IMR-90 (cell line): ENCODE data around the gene LRRC26. TPM values are rescaled to one million over a fixed set of nuclear protein-coding genes. Genes with fewer than 3 reads are reported as not detected.

Experiments
- ATAC-seq: fragments of 200-7000 bp; cut with Tn5 transposase; 2 replicates; pipeline ENCODE4 v1.9.1; 2020; ENCODE audit warnings: low read depth, mild to moderate bottlenecking, moderate library complexity
- BruUV-seq: library from RNA; stranded (reverse); fragments of 400-500 nt; replicated peaks from 2 replicates; lab custom pipeline; 2021; lab: Mats Ljungman, UMichigan
- CTCF ChIA-PET: fragments of 300-600 bp; formaldehyde crosslinking; extraction: SDS; loops from one replicate; lab custom pipeline; 2021; ENCODE audit warnings: antibody characterized with exemption; lab: Yijun Ruan, JAX
- POLR2A ChIA-PET: fragments of 300-600 bp; sonication (Branson Sonifier 250); formaldehyde crosslinking; loops from one replicate; lab custom pipeline; 2022; ENCODE audit warnings: antibody characterized with exemption; ENCODE audit not compliant: unreplicated experiment; lab: Charles Lee
- DNase-seq: peaks from one replicate; pipeline ENCODE4 v3.0.0; 2013
- H2AFZ ChIP-seq: replicated peaks from 2 replicates; pipeline ENCODE3; 2013; ENCODE audit warnings: low read length, mild to moderate bottlenecking; ENCODE audit not compliant: poor library complexity
- H2AK5ac ChIP-seq: 2 replicates; pipeline ENCODE4 v1.6.1; 2013; ENCODE audit warnings: low read depth, low read length, inconsistent platforms
- H2AK9ac ChIP-seq: replicated peaks from 2 replicates; pipeline ENCODE3; 2013; ENCODE audit warnings: mild to moderate bottlenecking, low read depth, low read length, moderate library complexity; ENCODE audit not compliant: poor library complexity
- H2BK120ac ChIP-seq: 2 replicates; pipeline ENCODE4 v1.6.1; 2013; ENCODE audit warnings: low read depth, low read length, inconsistent platforms
- H2BK15ac ChIP-seq: 3 replicates; pipeline ENCODE4 v1.6.1; 2013; ENCODE audit warnings: low read depth, low read length, inconsistent platforms
- H2BK20ac ChIP-seq: 2 replicates; pipeline ENCODE4 v1.6.1; 2013; ENCODE audit warnings: low read depth, mild to moderate bottlenecking, inconsistent platforms, low read length, moderate library complexity
- H2BK5ac ChIP-seq: 2 replicates; pipeline ENCODE4 v1.6.1; 2013; ENCODE audit warnings: mild to moderate bottlenecking, low read depth, low read length, inconsistent platforms; ENCODE audit not compliant: poor library complexity, severe bottlenecking
- H3K14ac ChIP-seq: replicated peaks from 2 replicates; pipeline ENCODE4 v1.6.1; 2013; ENCODE audit warnings: low read depth, low read length, inconsistent platforms
- H3K18ac ChIP-seq: 2 replicates; pipeline ENCODE4 v1.6.1; 2013; ENCODE audit warnings: low read depth, low read length, control low read depth
- H3K23ac ChIP-seq: 2 replicates; pipeline ENCODE4 v1.6.1; 2013; ENCODE audit warnings: low read depth, low read length, inconsistent platforms
- H3K27ac ChIP-seq: 2 replicates; pipeline ENCODE4 v1.5.1; 2013; ENCODE audit warnings: mild to moderate bottlenecking, control low read depth, low read length; ENCODE audit not compliant: insufficient read depth
- H3K27me3 ChIP-seq: 2 replicates; pipeline ENCODE4 v1.6.1; 2013; ENCODE audit warnings: low read length; ENCODE audit not compliant: control insufficient read depth, insufficient read depth
- H3K36me3 ChIP-seq: 2 replicates; pipeline ENCODE4 v1.6.1; 2013; ENCODE audit warnings: low read length, mixed read lengths; ENCODE audit not compliant: control insufficient read depth, insufficient read depth
- H3K4ac ChIP-seq: 2 replicates; pipeline ENCODE4 v1.6.1; 2013; ENCODE audit warnings: low read depth, low read length, inconsistent platforms
- H3K4me1 ChIP-seq: 2 replicates; pipeline ENCODE4 v1.6.1; 2013; ENCODE audit warnings: low read length, mixed read lengths; ENCODE audit not compliant: control insufficient read depth, insufficient read depth
- H3K4me2 ChIP-seq: 2 replicates; pipeline ENCODE4 v1.6.1; 2013; ENCODE audit warnings: low read depth, mild to moderate bottlenecking, control low read depth, low read length, moderate library complexity
- H3K4me3 ChIP-seq: 2 replicates; pipeline ENCODE4 v1.5.1; 2013; ENCODE audit warnings: low read depth, mild to moderate bottlenecking, control low read depth, low read length, moderate library complexity; ENCODE audit not compliant: insufficient read depth
- H3K56ac ChIP-seq: 2 replicates; pipeline ENCODE4 v1.6.1; 2013; ENCODE audit warnings: low read length, inconsistent platforms; ENCODE audit not compliant: insufficient read depth; ENCODE audit errors: extremely low read depth
- H3K79me1 ChIP-seq, 2 experiments: 2 replicates each; pipeline ENCODE4 v1.6.1; 2013; ENCODE audit warnings: low read length in 2 of 2, inconsistent platforms in 1 of 2, low read depth in 1 of 2
- H3K9ac ChIP-seq: 2 replicates; pipeline ENCODE4 v1.6.1; 2013; ENCODE audit warnings: low read depth, low read length, control low read depth
- H3K9me1 ChIP-seq: 2 replicates; pipeline ENCODE4 v1.6.1; 2013; ENCODE audit warnings: low read length, inconsistent platforms; ENCODE audit not compliant: insufficient read depth
- H3K9me3 ChIP-seq: 2 replicates; pipeline ENCODE4 v1.6.1; 2013; ENCODE audit warnings: low read length; ENCODE audit not compliant: control insufficient read depth, insufficient read depth
- H4K20me1 ChIP-seq: 2 replicates; pipeline ENCODE4 v1.6.1; 2013; ENCODE audit warnings: low read length, inconsistent platforms; ENCODE audit not compliant: insufficient read depth
- H4K5ac ChIP-seq: 2 replicates; pipeline ENCODE4 v1.6.1; 2013; ENCODE audit warnings: mild to moderate bottlenecking, low read depth, low read length, control low read depth
- H4K8ac ChIP-seq, 2 experiments: 2 replicates each; pipeline ENCODE4 v1.6.1; 2013; ENCODE audit warnings: low read depth in 2 of 2, low read length in 2 of 2, control low read depth in 1 of 2, inconsistent platforms in 1 of 2
- H4K91ac ChIP-seq: 2 replicates; pipeline ENCODE4 v1.6.1; 2013; ENCODE audit warnings: low read depth, low read length, inconsistent platforms; ENCODE audit not compliant: insufficient read depth
- MAFK ChIP-seq: IDR thresholded peaks from 2 replicates; pipeline ENCODE4 v1.6.1; 2012; ENCODE audit warnings: low read depth, low read length, improper control_type of control experiment
- RAD21 ChIP-seq: IDR thresholded peaks from 2 replicates; pipeline ENCODE4 v1.6.1; 2012; ENCODE audit warnings: low read length, improper control_type of control experiment
- WGBS, 2 experiments: methylation state at CpG; one replicate each; pipeline versions ENCODE4 v1.1.5 to v1.1.7; 2013; ENCODE audit warnings: missing lambda C conversion rate in 2 of 2; ENCODE audit not compliant: insufficient read length in 1 of 2; ENCODE audit errors: extremely low coverage in 2 of 2; 5-methylcytosine and 5-hydroxymethylcytosine counted together
- dilution Hi-C: fragments of 300-500 bp; cut with HindIII; formaldehyde crosslinking; loops from one replicate; pipeline ENCODE4 v1.14.3; 2018; ENCODE audit warnings: low sequenced_read_pairs; ENCODE audit not compliant: unreplicated experiment
- in situ Hi-C: fragments of 300-500 bp; cut with MboI; formaldehyde crosslinking; loops from 3 replicates; pipeline ENCODE4 v1.14.3; 2019; ENCODE audit warnings: low sequenced_read_pairs, inconsistent platforms, mixed read lengths
- intact Hi-C: fragments of 100-400 bp; cut with micrococcal nuclease; formaldehyde crosslinking; loops from 2 replicates; pipeline ENCODE4 v1.10.0; 2022
- polyA plus RNA-seq, 3 experiments: library from polyadenylated mRNA; depleted of rRNA; stranded (reverse); fragments of >200 nt; gene quantifications; 2 replicates each; pipeline ENCODE4 v1.2.3, GENCODE V29; 2012; ENCODE audit warnings: low replicate concordance in 1 of 3
- total RNA-seq: library from RNA; depleted of rRNA; stranded (reverse); fragments of >200 nt; gene quantifications from 2 replicates; pipeline ENCODE4 v1.2.3, GENCODE V29; 2012

The LRRC26 gene
- total and polyA plus RNA-seq, 2 of the 4 experiments (the other 2 are of a cell fraction): not detected

- Histone ChIP-seq H4K8ac (no peak overlapping the region), H3K23ac (no peak overlapping the region), H3K79me1 (no peaks in the 10 kb centered on the region), H3K18ac (no peak overlapping the region), H3K27ac (no peak overlapping the region), H3K4ac (no peak overlapping the region), H3K27me3 (peaks cover 32% of the 10 kb centered on the region), H3K4me3 (no peak overlapping the region), H4K20me1 (no peaks in the 10 kb centered on the region), H2BK20ac (no peak overlapping the region), H2AFZ (peak overlapping the region; percentile 14), H3K36me3 (no peaks in the 10 kb centered on the region), H2BK120ac (no peak overlapping the region), H4K91ac (no peak overlapping the region), H3K4me1 (no peaks in the 10 kb centered on the region), H3K4me2 (no peak overlapping the region), H2BK5ac (no peak overlapping the region), H4K5ac (no peak overlapping the region), H3K56ac (no peak overlapping the region), H3K9me1 (0 out of 2 replicates have a peak, but pooled peaks cover 4% of the 10 kb centered on the region), H3K14ac (no peak overlapping the region), H3K9me3 (no peaks in the 10 kb centered on the region), H2BK15ac (no peak overlapping the region), H3K9ac (no peak overlapping the region), H2AK9ac (no peak overlapping the region), H2AK5ac (no peak overlapping the region)
- ChIA-PET CTCF (no interaction called here), POLR2A (no interaction called here)
- 63% methylated on average over 20 of the region's 49 CpGs; no CpG with 5 or more reads in 1 of the 2 experiments for WGBS, 2 experiments
- no peak for TF ChIP-seq RAD21
- no peak for TF ChIP-seq MAFK
- ATAC-seq: no peak
- dilution Hi-C loops (no loop called here), intact Hi-C loops (no loop called here), in situ Hi-C loops (no loop called here)
- no peak for DNase-seq
- no TSS peak for BruUV-seq
Measured at GRCh38 chr9:137145731-137146526, 23.9 kb downstream of the LRRC26 start.
